ENCODE data around the gene IL10.
"Not testable (repeated sequence)": the region's sequence is repeated elsewhere in the genome, so short reads cannot be mapped to it uniquely, and the experiment has no call there.

IL10 gene

GRCh38 chr1:206793620-206794019, 21.3 kb upstream of the IL10 start:
- DNase-seq (ENCODE audit: low spot score), result no peak

GRCh38 chr1:206792939-206793607, 20.8 kb upstream of the IL10 start:
- no peak for DNase-seq (ENCODE audit: low spot score)

- no peak for DNase-seq (ENCODE audit: low spot score)
These were observed 18.4 kb upstream of the IL10 start for GRCh38 chr1:206790502-206791250.

GRCh38 chr1:206788487-206789050, 16.3 kb upstream of the IL10 start:
- DNase-seq (ENCODE audit: low spot score), result no peak

- no peak for DNase-seq (ENCODE audit: low spot score)
These were observed 15.6 kb upstream of the IL10 start for GRCh38 chr1:206787891-206788290.

GRCh38 chr1:206786212-206786886, 14.1 kb upstream of the IL10 start:
- DNase-seq (ENCODE audit: low spot score), result no peak

- DNase-seq (ENCODE audit: low spot score), result no peak
These were observed 13.0 kb upstream of the IL10 start for GRCh38 chr1:206785182-206785765.

GRCh38 chr1:206784471-206784903, 12.2 kb upstream of the IL10 start:
- DNase-seq (ENCODE audit: low spot score), result peak; percentile 75

GRCh38 chr1:206783506-206783905, 11.2 kb upstream of the IL10 start:
- DNase-seq (ENCODE audit: low spot score), result no peak

GRCh38 chr1:206782448-206782847, 10.2 kb upstream of the IL10 start:
- no peak for DNase-seq (ENCODE audit: low spot score)

- DNase-seq (ENCODE audit: low spot score), result no peak
These were observed 7.3 kb upstream of the IL10 start for GRCh38 chr1:206779638-206780037.

- not testable (repeated sequence) for DNase-seq (ENCODE audit: low spot score)
These were observed 6.6 kb upstream of the IL10 start for GRCh38 chr1:206778911-206779310.

GRCh38 chr1:206778031-206778430, 5.7 kb upstream of the IL10 start:
- no peak for DNase-seq (ENCODE audit: low spot score)

GRCh38 chr1:206776229-206776628, 3.9 kb upstream of the IL10 start:
- DNase-seq (ENCODE audit: low spot score), result no peak

- DNase-seq (ENCODE audit: low spot score), result no peak
These were observed 1.8 kb upstream of the IL10 start for GRCh38 chr1:206774093-206774492.

- no peak for DNase-seq (ENCODE audit: low spot score)
These were observed 979 bp downstream of the IL10 start for GRCh38 chr1:206771338-206771692.

- DNase-seq (ENCODE audit: low spot score), result peak; percentile 52
These were observed 1.6 kb downstream of the IL10 start, which contains the start of gene IL19 for GRCh38 chr1:206770531-206771337. TSS of gene IL19 (plus strand) at chr1:206770773. CDS start at chr1:206836663, 65,890 bp downstream.

GRCh38 chr1:206769304-206769731, 3.0 kb downstream of the IL10 start:
- peak; percentile 53 for DNase-seq (ENCODE audit: low spot score)

- no peak for DNase-seq (ENCODE audit: low spot score)
These were observed 3.6 kb downstream of the IL10 start for GRCh38 chr1:206768472-206769303.

GRCh38 chr1:206766251-206766856, 5.9 kb downstream of the IL10 start:
- peak; percentile 69 for DNase-seq (ENCODE audit: low spot score)

All from CD4-positive, alpha-beta T cell treated with Interleukin-6 at 100 ng/mL for 8 hours (primary cell).